Esophagus muscularis mucosa (tissue), 4 donors: ENCODE data around the gene EVI5L. TPM values are rescaled to one million over a fixed set of nuclear protein-coding genes. Genes with fewer than 3 reads are reported as not detected.

Experiments
- DNase-seq: peaks from one replicate; pipeline ENCODE4 v3.0.0-alpha.2; 2017; ENCODE audit errors: extremely low spot score
- H3K27ac ChIP-seq, 4 donors: fragments of 200-600 bp; sonication (generic); replicated peaks in 1 of 4; 1 replicate in 3 of 4; 2 replicates in 1 of 4; pipeline ENCODE4 v1.5.1; 2016 to 2019; ENCODE audit warnings: mild to moderate bottlenecking in 1 of 4
- H3K27me3 ChIP-seq, 4 donors: fragments of 200-600 bp; sonication (generic); one replicate each; pipeline versions ENCODE4 v1.5.1 to v1.6.0; 2016 to 2019
- H3K36me3 ChIP-seq, 4 donors: fragments of 200-600 bp; sonication (generic); one replicate each; pipeline ENCODE4 v1.5.1; 2016 to 2019
- H3K4me1 ChIP-seq, 4 donors: fragments of 200-600 bp; sonication (generic); one replicate each; pipeline ENCODE4 v1.5.1; 2016 to 2019
- H3K4me3 ChIP-seq, 4 donors: fragments of 200-600 bp; sonication (generic); 1 replicate in 2 of 4; 2 replicates in 2 of 4; pipeline ENCODE4 v1.5.1; 2016 to 2019; ENCODE audit warnings: mild to moderate bottlenecking in 4 of 4, moderate library complexity in 1 of 4
- H3K9me3 ChIP-seq, 4 donors: fragments of 200-600 bp; sonication (generic); 1 replicate in 3 of 4; 2 replicates in 1 of 4; pipeline ENCODE4 v1.5.1; 2016 to 2019
- CTCF ChIP-seq, 3 experiments: fragments of 200-600 bp in 2 of 3; fragments of 450-650 bp in 1 of 3; sonication (generic) in 2 of 3; IDR thresholded peaks; one replicate each; pipeline ENCODE4 v1.5.1; 2017 to 2019; ENCODE audit warnings: antibody characterized with exemption in 3 of 3, mild to moderate bottlenecking in 2 of 3, moderate library complexity in 1 of 3
- EP300 ChIP-seq: sonication (generic); formaldehyde crosslinking; IDR thresholded peaks from one replicate; pipeline ENCODE4 v1.6.1; 2017; ENCODE audit warnings: antibody characterized with exemption
- POLR2A ChIP-seq: fragments of 450-650 bp; IDR thresholded peaks from one replicate; pipeline ENCODE4 v1.6.1; 2017; ENCODE audit warnings: antibody characterized with exemption, moderate library complexity, mild to moderate bottlenecking, low read depth
- POLR2AphosphoS5 ChIP-seq, 2 donors: sonication (generic); formaldehyde crosslinking; IDR thresholded peaks; one replicate each; pipeline ENCODE4 v1.6.1; 2017; ENCODE audit warnings: antibody characterized with exemption in 2 of 2
- WGBS: methylation state at CpG from one replicate; pipeline ENCODE4 v1.1.5; 2018; 5-methylcytosine and 5-hydroxymethylcytosine counted together
- intact Hi-C: fragments of 100-400 bp; cut with DNase I; formaldehyde crosslinking; loops from one replicate; pipeline ENCODE4 v1.15.1; 2023
- total RNA-seq, 4 donors: library from RNA; depleted of rRNA; stranded (reverse); fragments of >200 nt; gene quantifications; one replicate each; pipeline versions ENCODE4 v1.1.0 to v1.2.1, GENCODE V29; 2016

The EVI5L gene
- total RNA-seq, 4 donors from 2014 or later: 19.9 to 42.0 (median 29.2) TPM

- Histone ChIP-seq H3K27me3 (peaks cover 6 to 32% (median 15%) of the 10 kb centered on the region in 4 donors), H3K9me3 (no peaks in the 10 kb centered on the region), H3K4me1 (peaks cover 23 to 44% (median 31%) of the 10 kb centered on the region in 4 donors), H3K27ac (no peak overlapping the region), H3K36me3 (peaks cover 37 to 64% (median 50%) of the 10 kb centered on the region in 4 donors), H3K4me3 (no peak overlapping the region)
- 89% methylated on average over 18 of the region's 31 CpGs for WGBS
- no peak for DNase-seq
- TF ChIP-seq POLR2A (no peak), EP300 (no peak), POLR2AphosphoS5 (IDR thresholded peaks at IDR 0.05) (no peak), CTCF (IDR thresholded peaks at IDR 0.05) (no peak)
- intact Hi-C loops: no loop called here
Measured at GRCh38 chr19:7912144-7912696, 82.2 kb downstream of the EVI5L start.

- intact Hi-C loops: no loop called here
- no peak for TF ChIP-seq POLR2AphosphoS5 (IDR thresholded peaks at IDR 0.05)
- no peak for TF ChIP-seq POLR2A
- TF ChIP-seq CTCF (IDR thresholded peaks at IDR 0.05): no peak
- TF ChIP-seq EP300: no peak
Measured at GRCh38 chr19:7912697-7913564, 82.9 kb downstream of the EVI5L start.

GRCh38 chr19:7913652-7914051 lies 83.6 kb downstream of the EVI5L start:
- Histone ChIP-seq H3K9me3 (no peaks in the 10 kb centered on the region), H3K27me3 (peaks cover 11 to 47% (median 26%) of the 10 kb centered on the region in 4 donors), H3K27ac (no peak overlapping the region), H3K4me1 (peaks cover 27 to 44% (median 34%) of the 10 kb centered on the region in 4 donors), H3K36me3 (peaks cover 37 to 50% (median 47%) of the 10 kb centered on the region in 4 donors), H3K4me3 (no peak overlapping the region)
- TF ChIP-seq EP300 (no peak), POLR2A (no peak), POLR2AphosphoS5 (IDR thresholded peaks at IDR 0.05) (no peak), CTCF (IDR thresholded peaks at IDR 0.05) (no peak)
- WGBS: 82% methylated on average over 10 of the region's 10 CpGs
- intact Hi-C loops: no loop called here
- no peak for DNase-seq

More at GRCh38 chr19:7912697-7913564, 82.9 kb downstream of the EVI5L start:
- Histone ChIP-seq H3K4me3 (no peak overlapping the region), H3K27me3 (peaks cover 11 to 40% (median 23%) of the 10 kb centered on the region in 4 donors), H3K9me3 (no peaks in the 10 kb centered on the region), H3K36me3 (peaks cover 37 to 57% (median 48%) of the 10 kb centered on the region in 4 donors), H3K4me1 (peaks cover 24 to 44% (median 31%) of the 10 kb centered on the region in 4 donors), H3K27ac (no peak overlapping the region)
- no peak for DNase-seq
- WGBS: 91% methylated on average over 39 of the region's 39 CpGs

- WGBS: 57% methylated on average over 11 of the region's 12 CpGs
- peaks cover 37 to 45% (median 43%) of the 10 kb centered on the region in 4 donors for H3K36me3 ChIP-seq
- no peak for DNase-seq
Measured at GRCh38 chr19:7914099-7914498, 84.1 kb downstream of the EVI5L start.

More at GRCh38 chr19:7914099-7914498, 84.1 kb downstream of the EVI5L start:
- Histone ChIP-seq H3K4me3 (no peak overlapping the region), H3K27ac (no peak overlapping the region), H3K9me3 (no peaks in the 10 kb centered on the region), H3K4me1 (peaks cover 27 to 44% (median 37%) of the 10 kb centered on the region in 4 donors), H3K27me3 (peaks cover 11 to 51% (median 28%) of the 10 kb centered on the region in 4 donors)
- TF ChIP-seq POLR2AphosphoS5 (IDR thresholded peaks at IDR 0.05) (no peak), CTCF (IDR thresholded peaks at IDR 0.05) (no peak), POLR2A (no peak), EP300 (no peak)
- intact Hi-C loops: no loop called here

Other genes starting within 250 kb of the EVI5L start
- under 1 TPM; 0.11 to 0.42 (median 0.18) TPM for gene CAMSAP3, start 234.4 kb upstream of the EVI5L start, total RNA-seq
- 10 to 100 TPM; 32.0 to 56.2 (median 44.5) TPM for gene XAB2, start 200.7 kb upstream of the EVI5L start, total RNA-seq
- 10 to 100 TPM; 19.5 to 80.9 (median 26.2) TPM for gene PET100, start 200.4 kb upstream of the EVI5L start, total RNA-seq
- gene PCP2, start 196.5 kb upstream of the EVI5L start, total RNA-seq: not detected
- 10 to 100 TPM in 3 of 4 donors, 1 to 10 TPM in 1; 7.2 to 14.4 (median 11.7) TPM for gene STXBP2, start 193.1 kb upstream of the EVI5L start, total RNA-seq
- gene RETN, start 161.2 kb upstream of the EVI5L start, total RNA-seq: 1 to 10 TPM in 1 of 4 donors, not detected in 3; 1.3 TPM
- 1 to 10 TPM in 1 of 4 donors, under 1 TPM in 2, not detected in 1; 0.34 to 2.0 (median 0.42) TPM for gene MCEMP1, start 153.1 kb upstream of the EVI5L start, total RNA-seq
- gene TRAPPC5, start 149.4 kb upstream of the EVI5L start, total RNA-seq: 10 to 100 TPM; 12.5 to 84.7 (median 64.8) TPM
- gene FCER2, start 128.1 kb upstream of the EVI5L start, total RNA-seq: under 1 TPM in 1 of 4 donors, not detected in 3; 0.29 TPM
- 1 to 10 TPM in 3 of 4 donors, under 1 TPM in 1; 0.75 to 2.5 (median 1.8) TPM for gene CLEC4G, start 98.1 kb upstream of the EVI5L start, total RNA-seq
- 10 to 100 TPM in 1 of 4 donors, 1 to 10 TPM in 3; 4.0 to 13.1 (median 8.4) TPM for gene CD209, start 82.7 kb upstream of the EVI5L start, total RNA-seq
- not detected for gene CLEC4M, start 67.0 kb upstream of the EVI5L start, total RNA-seq
- under 1 TPM in 1 of 4 donors, not detected in 3; 0.52 TPM for gene PRR36, start 44.2 kb downstream of the EVI5L start, total RNA-seq
- gene LRRC8E, start 58.3 kb downstream of the EVI5L start, total RNA-seq: 1 to 10 TPM in 1 of 4 donors, under 1 TPM in 2, not detected in 1; 0.33 to 1.0 (median 0.46) TPM
- gene MAP2K7, start 73.7 kb downstream of the EVI5L start, total RNA-seq: 10 to 100 TPM; 17.2 to 31.9 (median 24.5) TPM
- gene TGFBR3L, start 84.6 kb downstream of the EVI5L start, total RNA-seq: 1 to 10 TPM; 2.2 to 8.3 (median 6.1) TPM
- 10 to 100 TPM; 32.4 to 47.2 (median 35.0) TPM for gene SNAPC2, start 90.1 kb downstream of the EVI5L start, total RNA-seq
- 10 to 100 TPM; 28.7 to 59.4 (median 49.2) TPM for gene CTXN1, start 95.9 kb downstream of the EVI5L start, total RNA-seq
- gene TIMM44, start 113.4 kb downstream of the EVI5L start, total RNA-seq: 100 to 1,000 TPM in 1 of 4 donors, 10 to 100 TPM in 3; 61.6 to 111 (median 98.5) TPM
- 10 to 100 TPM; 27.0 to 49.1 (median 38.3) TPM for gene ELAVL1, start 175.4 kb downstream of the EVI5L start, total RNA-seq
- gene CCL25, start 222.5 kb downstream of the EVI5L start, total RNA-seq: not detected